C4-2B (cell line): ENCODE measurements around the gene ZBTB18.

Source experiments
- H3K27ac ChIP-seq: fragments of 450-650 bp; 2 replicates; pipeline ENCODE4 v1.5.1; 2017
- ZFX ChIP-seq: fragments of 450-650 bp; IDR thresholded peaks from 2 replicates; pipeline ENCODE4 v1.6.1; 2017
- TF ChIP-seq, protein P1 (sequence below): fragments of 450-650 bp; conservative IDR thresholded peaks from 2 replicates; pipeline ENCODE4 v1.5.1; 2017; ENCODE audit warnings: mild to moderate bottlenecking

ZBTB18 gene

DNA sequence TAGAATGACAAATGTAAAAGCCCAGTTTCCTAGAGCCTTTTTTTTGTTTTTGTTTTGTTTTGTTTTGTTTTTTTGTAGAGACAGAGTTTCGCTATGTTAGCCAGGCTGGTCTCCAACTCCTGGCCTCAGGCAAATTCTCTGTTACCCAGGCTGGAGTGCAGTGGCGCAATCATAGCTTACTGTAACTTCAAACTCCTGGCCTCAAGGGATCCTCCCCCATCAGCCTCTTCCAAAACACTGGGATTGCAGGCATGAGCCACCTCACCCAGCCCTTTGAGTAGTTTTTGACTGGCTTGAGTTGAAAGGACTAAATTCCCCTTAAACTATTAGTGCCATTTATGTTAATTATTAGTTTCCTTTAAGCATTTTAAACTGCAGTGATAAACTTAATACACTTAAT, 28.8 kb upstream of the ZBTB18 start:
- no peak for TF ChIP-seq ZFX
- TF ChIP-seq, protein P1, sequence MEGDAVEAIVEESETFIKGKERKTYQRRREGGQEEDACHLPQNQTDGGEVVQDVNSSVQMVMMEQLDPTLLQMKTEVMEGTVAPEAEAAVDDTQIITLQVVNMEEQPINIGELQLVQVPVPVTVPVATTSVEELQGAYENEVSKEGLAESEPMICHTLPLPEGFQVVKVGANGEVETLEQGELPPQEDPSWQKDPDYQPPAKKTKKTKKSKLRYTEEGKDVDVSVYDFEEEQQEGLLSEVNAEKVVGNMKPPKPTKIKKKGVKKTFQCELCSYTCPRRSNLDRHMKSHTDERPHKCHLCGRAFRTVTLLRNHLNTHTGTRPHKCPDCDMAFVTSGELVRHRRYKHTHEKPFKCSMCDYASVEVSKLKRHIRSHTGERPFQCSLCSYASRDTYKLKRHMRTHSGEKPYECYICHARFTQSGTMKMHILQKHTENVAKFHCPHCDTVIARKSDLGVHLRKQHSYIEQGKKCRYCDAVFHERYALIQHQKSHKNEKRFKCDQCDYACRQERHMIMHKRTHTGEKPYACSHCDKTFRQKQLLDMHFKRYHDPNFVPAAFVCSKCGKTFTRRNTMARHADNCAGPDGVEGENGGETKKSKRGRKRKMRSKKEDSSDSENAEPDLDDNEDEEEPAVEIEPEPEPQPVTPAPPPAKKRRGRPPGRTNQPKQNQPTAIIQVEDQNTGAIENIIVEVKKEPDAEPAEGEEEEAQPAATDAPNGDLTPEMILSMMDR = no peak
- no peak overlapping the region for H3K27ac ChIP-seq

DNA sequence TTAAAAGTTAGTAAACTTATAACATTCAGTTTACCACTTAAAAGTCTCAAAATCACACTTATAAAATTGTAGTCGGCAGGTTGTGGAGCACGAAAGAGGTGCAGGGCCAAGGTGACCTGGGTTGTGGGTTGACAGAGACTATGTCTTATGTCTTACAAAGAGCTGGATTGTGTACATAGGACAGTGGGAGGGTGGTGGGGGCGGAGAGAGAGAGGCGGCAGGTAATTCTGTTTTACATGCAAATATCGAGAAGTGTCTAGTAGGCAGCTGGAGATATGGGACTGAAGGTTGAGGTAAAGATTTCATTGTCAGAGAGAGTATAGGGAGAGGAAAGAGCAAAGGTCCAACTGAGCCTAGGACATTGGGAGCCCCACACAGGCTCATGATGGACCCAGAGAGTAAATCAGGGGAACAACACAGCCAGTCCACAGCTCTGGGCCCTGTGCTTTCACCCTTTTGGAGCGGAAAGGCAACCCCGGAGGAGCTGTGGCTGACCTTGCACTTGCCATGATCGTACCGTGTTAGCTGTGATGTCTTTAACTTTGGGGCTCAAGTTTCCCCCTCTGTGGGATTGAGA, 28.1 kb upstream of the ZBTB18 start:
- TF ChIP-seq ZFX = no peak
- TF ChIP-seq, protein P1 = no peak
- H3K27ac ChIP-seq = no peak overlapping the region

DNA sequence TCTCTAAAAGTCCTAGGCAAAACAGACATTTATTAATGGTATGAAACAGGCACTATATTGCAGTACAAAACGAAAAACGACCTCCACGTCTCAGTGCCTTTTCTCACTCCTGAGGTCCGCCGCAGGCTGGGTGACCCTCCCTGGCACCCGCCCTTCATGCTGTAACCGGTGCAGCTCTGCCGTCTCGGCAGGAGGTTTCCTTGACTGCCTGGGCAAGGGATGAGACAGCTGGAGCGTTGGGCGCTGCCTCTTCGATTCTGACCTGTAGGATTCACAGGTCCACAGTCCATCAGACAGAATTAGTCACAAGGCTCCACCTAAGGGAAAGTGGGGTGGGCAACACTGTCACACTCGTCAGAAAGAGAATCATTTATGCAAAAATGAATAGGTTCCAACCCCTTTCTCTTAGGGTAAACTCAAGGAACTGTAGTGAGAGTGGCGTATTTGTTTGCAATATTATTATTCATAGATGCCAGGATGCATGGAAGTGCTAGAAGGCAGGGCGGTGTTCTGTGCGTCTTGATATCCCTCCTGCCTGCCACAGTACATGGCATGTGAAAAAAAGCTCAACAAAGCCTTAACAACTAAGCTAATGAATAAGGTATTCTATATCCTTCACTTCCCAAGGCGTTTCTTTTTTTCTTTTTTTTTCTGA, 23.5 kb upstream of the ZBTB18 start:
- no peak for TF ChIP-seq ZFX
- TF ChIP-seq, protein P1 = no peak
- no peak overlapping the region for H3K27ac ChIP-seq

DNA sequence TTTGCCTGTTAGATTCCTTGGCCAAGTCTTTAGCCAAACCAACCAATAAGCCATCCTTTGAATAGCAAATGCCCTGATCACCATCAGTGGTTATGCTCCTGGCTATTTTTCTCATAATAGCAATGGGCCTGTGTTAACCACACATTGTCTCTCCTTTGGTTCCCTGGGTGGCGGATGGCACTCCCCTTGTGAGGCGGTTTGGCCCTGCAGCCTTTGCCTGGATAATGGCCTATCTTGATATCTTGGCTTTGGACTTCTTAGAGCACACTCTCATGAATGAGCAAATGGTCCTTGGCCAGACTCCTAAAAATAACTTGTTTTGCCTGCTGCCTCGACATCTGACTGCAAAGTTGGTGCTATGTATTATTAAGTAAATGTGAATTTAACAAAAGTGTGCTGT, 22.4 kb upstream of the ZBTB18 start:
- TF ChIP-seq, protein P1 = no peak
- TF ChIP-seq ZFX = no peak

DNA sequence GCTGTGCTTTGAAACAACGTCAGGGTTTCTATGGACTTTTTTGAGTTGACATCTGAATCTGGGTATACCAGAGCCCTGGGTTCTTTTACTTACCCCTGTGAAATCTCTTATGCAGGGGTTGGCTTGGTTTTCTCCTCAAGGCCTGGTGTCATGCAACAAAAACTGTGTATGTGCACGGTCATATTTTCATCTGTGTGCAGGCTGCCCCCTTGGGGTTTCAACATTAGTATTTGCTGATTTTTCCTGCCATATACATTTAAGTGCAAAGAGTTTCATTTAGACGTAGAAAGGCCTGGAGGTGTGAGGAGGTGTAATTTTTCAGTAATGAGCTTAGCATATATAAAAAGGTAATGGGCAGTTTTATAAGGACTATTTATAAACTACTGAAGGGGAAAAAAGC, 22.0 kb upstream of the ZBTB18 start:
- TF ChIP-seq ZFX = no peak
- TF ChIP-seq, protein P1 = no peak
- no peak overlapping the region for H3K27ac ChIP-seq

More for the DNA sequence above, 22.4 kb upstream of the ZBTB18 start:
- no peak overlapping the region for H3K27ac ChIP-seq

DNA sequence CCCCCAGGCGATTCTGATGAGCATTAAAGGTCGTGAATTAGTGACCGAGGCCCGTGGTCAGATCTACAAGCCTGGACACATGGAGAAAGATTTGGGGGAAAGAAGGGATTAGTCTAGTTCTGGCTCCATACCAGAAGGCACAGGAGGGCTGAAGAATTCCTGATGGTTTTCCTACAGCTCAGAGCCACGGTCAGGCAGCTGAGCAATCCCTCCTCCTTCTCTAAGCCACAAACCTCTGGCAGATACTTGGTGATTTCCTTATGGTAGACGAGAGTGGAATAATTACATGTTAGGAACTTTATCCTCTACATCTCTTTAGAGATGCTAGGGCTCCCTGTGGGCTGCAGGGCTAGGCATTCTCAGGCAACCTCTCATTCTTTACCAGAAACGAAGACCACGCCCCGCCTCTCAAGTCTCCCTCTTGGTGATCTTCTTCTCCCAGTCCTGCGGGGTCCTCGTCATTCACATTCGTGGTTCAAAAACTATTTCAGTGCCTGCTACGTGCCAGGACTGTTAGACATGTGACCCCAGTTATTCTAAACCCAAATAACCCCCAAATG, 20.5 kb upstream of the ZBTB18 start:
- no peak overlapping the region for H3K27ac ChIP-seq
- TF ChIP-seq ZFX = no peak
- TF ChIP-seq, protein P1 = no peak

DNA sequence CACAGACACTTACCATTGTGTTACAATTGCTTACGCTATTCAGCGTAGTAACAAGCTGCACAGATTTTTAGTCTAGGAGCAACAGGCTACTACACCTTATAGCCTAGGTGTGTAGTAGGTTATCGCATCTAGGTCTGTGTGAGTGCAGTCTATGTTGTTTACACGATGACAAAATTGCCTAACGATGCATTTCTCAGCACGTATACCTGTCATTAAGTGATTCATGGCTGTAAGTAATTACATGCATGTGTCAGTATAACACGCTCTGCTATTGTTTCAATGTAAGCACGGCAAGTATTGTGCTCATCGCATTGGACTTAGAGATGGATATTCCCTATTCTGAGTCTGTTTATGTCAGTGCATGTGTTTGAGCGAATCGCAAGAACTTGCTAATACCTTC, 15.7 kb upstream of the ZBTB18 start:
- TF ChIP-seq ZFX = no peak
- TF ChIP-seq, protein P1 = no peak
- H3K27ac ChIP-seq = no peak overlapping the region
